NAMALWA (cell line): ENCODE results near the gene ATP2A3.
A peak's percentile ranks its signal among the peaks of the same experiment; 100 is the strongest.

Experiments used
- DNase-seq: peaks from one replicate; pipeline ENCODE4 v3.0.0-alpha.2; 2015; ENCODE audit warnings: low spot score

ATP2A3 gene

DNA sequence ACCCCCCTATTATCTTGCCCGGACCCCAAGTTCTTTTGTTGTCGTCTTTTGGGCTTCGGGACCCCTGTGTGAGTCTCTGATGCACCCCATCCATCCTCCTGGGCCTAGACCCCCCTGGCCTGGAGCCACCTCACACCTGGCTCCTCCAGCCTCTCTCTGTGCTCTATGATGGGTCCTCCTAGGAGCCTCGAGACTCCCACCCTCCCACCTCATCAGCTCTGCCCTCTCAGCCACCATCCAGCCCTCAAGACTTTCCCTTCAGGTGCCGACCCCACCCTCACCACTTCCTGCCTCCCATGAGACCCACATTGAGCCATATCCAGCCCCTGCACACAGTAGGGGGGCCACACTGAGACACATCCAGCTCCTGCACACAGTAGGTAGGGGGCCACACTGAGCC is 8.7 kb upstream of the ATP2A3 start:
- no peak for DNase-seq

DNA sequence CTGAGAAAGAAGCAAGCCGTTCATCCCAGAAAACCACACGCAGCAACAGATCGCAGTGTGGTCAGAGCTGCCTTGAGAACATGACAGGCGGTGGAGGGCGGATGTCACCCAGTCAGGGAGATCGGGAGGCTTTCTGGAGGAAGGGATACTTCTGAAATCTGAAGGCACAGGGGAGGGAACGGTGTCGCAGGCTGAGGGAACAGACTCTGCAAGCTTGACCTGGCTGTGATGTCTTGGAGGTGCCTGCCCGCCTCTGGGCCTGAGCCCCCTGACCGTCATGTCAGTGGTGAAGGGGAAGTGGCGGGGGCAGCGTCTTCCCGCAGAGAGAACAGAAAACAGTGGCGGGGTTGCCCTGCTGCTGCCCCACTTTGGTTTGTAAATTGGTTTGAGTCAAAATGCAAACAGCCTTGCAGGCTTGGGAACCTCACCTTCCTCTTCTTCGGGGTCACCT is 8.1 kb upstream of the ATP2A3 start:
- no peak for DNase-seq

DNA sequence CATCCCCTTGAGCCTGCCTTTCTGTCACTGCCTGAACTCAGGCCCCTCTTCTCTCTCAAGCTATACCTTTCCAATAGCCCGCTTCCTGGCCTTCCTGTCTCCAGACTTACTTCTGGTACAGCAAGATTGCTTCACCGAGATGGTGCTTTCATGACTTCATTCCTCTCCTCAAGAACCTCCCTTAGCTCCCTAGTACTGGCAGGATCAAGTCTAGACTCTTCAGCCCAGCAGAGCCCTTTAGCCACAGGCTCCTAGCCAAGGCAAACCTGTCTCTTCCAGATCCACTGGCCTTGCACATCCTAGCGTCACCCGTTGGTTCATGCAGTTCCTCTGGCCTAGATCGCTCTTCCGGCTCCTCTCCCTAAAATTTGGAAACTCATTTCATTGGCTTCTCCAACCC is 6.4 kb upstream of the ATP2A3 start:
- no peak for DNase-seq

DNA sequence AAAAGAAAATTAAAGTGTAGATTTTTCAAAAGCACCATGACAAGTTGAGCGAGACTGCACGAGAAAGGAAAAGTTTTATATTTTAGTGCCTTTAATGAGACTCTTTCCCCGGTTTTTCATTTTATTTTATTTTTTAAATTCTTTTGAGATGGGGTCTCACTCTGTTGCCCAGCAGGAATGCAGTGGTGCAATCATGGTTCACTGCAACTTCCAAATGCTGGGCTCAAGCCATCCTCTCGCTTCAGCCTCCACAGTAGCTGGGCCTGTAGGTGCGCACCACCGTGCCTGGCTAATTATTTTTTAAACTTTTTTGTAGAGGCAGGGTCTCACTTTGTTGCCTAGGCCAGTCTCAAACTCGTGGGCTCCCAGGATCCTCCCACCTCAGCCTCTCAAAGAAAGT is 5.7 kb upstream of the ATP2A3 start:
- DNase-seq: no peak

DNA sequence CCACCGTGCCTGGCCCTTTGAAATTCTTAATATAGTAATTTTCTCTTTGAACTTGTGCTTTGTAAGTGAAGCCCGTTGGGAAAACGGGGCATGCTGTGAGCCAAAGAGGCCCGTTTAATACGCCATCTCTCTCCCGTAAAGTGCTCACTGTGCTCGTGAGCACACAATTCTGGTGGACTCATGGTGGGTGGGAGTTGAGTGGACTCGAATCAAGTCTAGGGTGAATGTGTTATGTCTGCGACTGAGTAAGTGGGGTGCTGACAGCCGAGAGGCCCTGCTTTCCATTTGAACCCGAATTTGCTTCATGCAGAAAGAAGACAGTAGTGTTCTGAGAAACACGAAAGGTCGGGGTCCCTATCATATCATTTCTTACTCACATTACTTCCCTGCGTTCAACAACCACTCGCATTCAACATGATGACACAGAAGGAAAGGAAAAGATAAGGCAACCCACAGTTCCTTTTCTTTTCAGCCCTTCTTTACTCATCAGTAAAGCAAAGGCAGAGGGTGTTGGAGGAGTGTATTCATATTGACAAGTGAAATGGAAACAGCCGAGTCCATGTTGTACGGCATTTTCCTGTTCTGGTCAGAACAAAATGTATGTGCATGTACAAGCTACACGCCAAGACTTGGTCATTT is 4.8 kb upstream of the ATP2A3 start:
- DNase-seq: no peak

DNA sequence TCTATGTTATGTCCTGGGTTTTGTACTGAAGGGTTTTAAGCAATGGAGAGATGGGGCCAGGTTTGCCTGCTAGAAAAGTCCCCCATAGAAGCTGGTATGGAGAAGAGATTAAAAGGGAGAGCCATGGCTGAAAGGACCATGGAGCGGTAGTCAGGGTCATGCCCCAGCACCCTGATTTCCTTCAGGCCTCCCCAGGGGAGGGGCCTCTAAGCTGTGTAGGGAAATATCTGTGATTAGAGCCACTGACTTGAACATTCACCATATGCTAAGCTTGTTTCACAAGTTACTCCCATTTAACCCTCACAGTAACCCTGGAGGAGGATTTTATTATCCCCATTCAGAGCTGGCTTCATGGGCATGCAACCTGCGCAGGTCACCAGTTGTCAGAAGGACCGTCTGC is 3.8 kb upstream of the ATP2A3 start:
- DNase-seq: no peak

DNA sequence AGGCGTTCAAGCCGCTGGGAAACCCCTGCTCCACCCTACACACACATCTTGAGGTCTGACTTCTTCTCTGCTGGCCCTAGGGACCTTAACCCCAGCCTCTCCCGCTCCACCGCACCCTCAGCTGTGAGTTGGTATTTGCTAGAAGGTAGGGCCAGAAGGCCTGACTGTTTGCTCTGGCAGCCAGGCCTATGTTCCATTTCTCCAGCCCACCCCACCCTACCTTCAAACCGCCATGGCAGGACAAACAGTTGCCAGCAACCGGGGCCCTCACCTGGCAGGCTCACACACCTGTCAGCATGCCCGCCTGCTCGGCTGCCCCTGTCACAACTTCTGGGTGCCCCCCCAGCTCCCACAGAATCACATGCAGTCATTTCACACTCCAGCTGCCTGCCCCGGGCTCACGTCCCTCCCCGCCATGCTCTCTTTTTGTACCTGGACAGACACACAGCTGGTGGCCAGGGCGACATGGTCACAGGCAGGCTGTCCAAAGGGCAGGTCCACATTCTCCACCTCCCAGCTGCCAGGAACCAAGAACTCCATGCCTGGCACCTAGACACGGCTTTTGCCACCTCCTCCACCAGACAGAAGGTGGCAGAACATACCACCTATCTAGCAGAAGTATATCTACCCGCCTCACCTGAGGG is 2.6 kb upstream of the ATP2A3 start:
- peak; percentile 66 for DNase-seq

DNA sequence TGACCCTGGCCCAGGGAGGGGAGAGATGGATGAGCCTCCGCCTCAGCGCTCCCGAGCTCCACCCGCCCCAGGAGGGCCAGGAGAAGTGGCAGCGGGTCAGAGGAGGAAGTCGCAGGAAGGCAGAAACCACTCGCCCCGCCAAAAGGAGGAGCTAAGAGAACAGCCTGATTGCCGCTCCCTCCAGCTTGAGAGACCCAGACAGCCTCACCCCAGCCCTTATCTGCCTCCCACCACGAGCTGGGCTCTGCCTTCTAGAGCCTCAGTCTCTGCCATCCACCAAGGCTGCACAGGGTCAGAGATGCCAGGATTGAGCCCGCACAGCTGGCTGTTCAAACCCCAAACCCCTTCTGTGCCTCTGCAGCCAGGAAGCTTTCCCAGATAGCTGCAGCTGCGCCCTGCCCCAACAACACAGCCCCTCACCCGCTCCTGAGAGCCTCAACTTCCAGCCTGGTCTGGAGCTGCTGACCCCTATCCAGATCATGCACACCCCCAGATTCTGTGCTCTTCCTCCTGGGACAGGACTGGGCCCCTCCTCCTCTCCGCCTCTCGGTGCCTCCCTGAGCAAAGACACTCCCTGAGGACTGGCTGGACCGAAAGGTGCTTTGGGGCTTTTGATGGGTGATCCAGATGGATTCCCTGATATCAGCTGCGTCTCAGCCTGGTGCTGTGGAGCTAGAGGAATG is 1.0 kb upstream of the ATP2A3 start:
- peak; percentile 80 for DNase-seq

DNA sequence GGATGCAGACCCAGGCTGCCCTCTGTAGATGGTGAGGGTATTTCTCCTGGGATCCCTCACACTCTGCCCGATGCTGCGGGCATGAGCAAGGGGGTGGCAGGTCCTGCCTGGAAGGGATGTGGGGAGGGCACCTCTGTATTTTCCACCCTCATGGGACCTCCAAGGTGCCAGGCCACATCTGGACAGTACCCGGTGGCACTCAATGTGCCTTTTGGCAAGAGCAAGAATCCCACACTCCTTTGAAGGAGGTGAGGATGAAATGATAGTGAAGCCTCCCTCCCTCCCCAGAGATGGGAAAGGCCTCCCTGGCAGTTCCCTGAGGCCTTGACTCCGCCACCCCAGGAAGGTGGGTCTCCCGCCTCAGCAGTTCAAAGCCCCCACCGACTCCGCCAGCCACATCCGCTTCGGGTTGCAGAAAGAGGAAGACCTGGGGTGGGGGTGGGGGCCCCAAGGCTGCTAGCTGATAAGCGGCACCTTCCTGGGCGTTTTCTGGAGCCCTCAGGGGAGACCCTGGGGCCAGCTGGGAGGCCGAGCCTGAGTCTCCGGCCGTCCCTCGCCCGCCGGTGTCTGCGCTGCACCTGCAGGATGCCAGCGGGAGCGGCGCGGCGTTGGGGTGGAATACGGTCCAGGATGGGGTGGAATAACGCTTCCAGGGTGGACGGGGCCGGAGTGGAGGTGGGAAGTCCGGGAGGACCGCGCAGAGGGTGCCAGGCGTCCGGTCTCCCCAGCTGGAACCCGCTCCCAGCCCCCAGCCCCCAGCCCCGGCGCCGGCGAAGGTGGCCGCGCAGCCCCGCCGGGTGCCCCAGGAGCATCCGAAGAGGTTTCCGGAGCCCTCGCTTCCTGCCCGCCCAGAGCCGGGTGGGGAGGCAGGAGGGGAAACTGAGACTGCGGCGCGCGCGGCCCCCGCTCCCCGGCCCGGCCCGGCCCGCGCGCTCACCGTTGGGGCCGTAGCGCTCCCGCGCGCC is 718 bp downstream of the ATP2A3 start:
- DNase-seq: peak; percentile 80

DNA sequence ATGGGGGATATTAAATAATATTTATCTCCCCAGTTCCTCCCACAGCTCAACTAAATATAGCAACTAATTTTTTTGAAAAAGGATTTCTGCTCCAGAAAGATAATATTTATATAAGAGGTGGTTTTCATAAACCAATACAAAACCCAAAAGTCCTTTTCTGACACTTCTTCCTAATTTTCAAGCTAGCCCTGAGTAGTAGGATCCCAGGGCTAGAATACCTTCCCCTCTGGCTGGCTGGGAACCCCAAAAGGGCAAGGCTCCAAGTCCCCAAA is 1.3 kb downstream of the ATP2A3 start:
- DNase-seq: peak; percentile 15

DNA sequence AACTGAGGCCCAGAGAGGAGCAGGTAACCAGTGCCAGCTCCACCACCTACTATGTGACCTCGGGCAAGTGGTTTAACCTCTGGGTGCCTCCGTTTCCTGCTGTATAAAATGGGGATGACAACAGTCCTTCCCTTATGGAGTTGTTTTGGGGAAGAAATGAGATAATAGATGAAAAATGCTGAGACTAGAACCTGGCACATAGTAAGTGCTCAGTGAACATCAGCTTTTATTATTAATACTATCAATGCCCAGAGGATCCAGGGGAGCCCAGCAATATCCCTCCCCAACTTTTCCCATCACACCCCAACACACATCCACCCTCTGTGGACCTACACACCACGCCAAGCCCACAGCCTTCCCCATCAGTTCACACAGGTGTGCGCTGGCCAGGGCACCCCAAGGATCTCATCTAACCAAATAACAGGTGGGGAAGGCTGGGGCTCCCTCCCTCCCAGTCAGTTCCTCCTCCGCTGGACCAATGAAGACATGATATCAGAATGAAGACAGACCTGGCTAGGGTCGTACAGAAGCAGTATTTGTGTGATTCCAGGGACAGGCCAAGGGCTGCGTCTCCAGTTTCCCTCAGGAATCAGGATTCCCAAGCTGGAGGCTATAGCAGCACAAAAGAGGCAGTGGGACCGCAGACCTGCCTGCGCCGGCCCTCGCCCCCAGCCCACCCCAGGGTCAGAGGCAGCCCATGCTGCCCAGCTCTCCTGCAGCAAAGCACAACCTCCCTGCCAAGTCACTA is 1.8 kb downstream of the ATP2A3 start:
- DNase-seq: peak; percentile 49

DNA sequence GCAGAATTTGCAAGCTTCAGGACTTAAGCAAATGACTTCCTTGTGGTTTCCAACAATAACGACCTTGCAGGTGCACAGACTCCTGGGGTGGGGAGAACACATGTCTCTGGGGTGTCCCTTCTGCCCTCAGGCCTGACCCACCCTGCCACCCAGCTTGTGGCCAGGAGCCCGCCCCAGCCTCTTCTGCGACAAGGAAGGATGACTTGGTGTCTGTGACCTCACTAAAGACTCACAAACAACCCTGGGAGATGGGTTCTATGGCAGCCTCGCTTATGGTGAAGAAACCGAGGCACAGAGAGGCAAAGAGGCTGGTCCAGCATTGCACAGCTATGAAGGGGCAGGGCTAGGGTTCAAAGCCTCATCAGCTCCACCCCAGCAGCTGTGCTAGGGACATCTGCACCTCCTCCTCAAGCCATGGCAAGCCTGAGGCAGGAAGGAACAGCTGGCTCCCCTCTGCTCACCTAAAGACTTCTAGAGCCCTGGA is 2.6 kb downstream of the ATP2A3 start:
- peak; percentile 86 for DNase-seq

DNA sequence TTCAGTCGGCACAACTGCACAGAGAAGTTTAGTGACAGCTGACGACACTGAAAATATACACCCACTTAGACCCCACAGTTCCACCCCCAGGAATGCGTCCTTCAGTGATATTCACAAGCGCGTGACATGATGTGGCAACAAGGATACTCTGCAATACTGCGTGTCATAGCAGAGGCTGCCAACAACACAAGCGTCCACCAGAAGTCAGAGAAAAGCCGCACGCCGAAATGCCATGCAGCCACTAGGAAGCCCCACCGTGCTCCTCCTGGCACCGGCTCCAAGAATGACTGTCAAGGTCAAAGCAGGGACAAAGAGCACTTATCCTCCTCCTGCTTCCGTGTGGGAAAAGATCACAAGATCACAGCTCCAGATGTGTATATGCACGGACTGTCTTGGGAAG is 3.5 kb downstream of the ATP2A3 start:
- DNase-seq: no peak

DNA sequence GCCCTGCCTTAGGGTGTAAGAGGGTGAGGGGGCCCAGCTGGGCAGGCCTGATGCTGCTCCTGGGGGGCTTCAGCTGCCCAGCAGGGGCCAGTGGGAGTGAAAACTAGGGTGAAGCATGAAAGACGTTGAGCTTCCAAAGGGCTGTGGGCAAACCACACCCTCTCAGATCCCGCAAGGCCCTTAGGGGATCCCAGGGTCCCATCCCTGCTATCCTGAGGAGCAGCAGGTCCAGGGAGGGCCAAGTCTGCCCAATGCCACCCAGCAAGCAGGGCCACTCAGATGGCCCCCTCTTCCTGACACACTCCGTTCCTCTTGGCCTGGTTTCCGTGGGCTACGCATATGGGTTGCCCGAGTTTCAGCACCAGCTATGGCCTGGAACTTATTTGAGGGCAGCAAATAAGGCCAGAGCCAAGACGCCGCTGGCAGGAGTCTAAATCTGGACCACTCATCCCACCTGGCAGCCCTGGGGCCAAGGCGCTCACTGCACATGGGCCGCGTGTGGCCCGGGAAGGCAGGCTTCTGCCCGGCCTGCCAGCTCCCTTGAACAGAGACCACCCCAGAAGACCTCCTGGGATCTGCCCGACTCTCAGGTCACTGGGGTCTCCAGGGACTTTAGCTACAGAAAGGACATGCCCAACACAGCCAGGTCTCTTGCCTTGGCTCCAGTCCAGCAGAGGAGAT is 4.2 kb downstream of the ATP2A3 start:
- no peak for DNase-seq

DNA sequence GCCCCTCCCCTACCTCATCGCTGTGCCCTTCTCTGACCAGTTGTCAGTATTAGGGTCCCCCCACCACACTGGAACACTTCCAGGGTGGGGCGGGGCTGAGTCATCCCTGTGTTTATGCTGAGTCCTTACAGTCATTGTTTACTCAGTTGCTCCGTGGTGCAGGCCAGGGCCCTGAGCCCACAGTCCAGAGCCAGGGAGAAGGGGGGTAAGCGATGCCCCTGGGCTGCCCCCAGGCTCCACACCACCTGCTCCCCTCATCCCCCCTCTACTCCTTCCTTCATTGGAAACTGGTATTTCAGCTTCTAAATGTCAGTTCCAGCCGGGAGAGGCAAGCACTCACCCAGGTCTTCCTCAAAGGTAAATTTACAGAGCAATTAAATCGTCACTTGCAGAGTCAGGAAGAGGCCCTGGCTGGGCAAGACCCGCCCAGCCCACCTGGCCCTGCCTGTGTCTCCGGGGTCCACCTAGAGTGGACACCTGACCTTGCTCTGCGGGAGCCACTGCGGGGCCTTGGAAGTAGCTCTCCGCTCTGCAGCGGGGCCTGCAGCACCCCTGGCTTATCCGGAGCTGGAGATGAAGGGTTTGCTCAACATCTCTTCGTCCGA is 4.8 kb downstream of the ATP2A3 start:
- DNase-seq: no peak

DNA sequence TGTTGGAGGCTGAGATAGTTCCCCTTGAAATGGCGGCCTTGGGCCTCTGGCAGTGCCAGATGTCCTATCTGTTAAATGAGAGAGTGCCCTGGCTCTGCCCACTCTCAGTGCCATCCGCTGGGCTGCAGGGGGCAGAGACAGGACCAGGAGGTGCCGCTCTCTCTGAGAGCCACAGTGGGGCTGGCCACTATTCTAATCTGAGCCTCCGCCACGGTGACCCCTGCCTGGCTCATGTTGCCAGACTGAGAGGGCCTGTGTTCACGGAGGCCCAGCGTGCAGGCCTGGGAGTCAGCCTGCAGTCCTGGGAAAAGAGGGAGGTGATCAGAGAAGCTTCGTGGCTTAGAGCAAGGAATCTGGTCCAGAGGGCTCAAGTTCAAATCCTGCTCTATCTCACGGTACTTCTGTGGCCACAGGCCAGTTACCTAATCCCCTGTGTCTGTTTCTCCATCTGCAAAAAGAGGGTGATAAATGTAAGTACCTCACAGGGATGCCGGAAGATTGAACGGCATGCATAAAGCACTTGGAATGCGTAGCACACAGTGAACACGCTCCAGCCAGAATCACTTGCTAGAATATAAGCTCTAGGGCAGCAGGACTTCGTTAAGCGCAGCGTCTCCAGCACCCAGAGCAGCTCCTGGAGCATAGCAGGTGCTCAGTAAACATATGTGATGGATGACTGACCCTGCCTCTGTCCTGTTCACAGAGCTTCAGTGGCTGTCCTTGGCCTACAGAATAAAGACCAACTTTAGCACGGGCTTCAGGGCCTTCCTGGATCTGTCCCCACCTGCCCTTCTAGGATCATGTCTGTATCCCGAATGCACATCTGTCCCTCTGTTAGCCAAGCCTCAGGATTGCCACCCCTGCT is 6.3 kb downstream of the ATP2A3 start:
- no peak for DNase-seq

DNA sequence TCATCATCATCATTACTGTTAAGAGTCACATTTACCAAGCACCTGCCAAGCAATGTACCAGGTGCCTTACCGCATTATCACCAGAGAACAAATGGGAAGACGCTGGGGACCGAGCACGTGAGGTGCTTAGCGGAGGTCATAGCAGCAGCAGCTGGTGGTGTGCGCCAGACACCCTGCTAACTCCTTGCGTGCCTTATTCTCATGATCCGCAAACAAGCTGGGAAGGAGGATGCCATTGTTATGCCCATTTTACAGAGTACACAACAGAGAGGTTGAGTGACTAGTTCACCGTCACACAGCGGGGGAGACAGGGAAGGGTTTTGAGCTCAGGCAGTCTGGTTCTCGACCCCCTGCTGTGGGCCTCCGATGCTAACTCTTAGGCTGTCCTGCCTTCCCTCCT is 7.3 kb downstream of the ATP2A3 start:
- no peak for DNase-seq

DNA sequence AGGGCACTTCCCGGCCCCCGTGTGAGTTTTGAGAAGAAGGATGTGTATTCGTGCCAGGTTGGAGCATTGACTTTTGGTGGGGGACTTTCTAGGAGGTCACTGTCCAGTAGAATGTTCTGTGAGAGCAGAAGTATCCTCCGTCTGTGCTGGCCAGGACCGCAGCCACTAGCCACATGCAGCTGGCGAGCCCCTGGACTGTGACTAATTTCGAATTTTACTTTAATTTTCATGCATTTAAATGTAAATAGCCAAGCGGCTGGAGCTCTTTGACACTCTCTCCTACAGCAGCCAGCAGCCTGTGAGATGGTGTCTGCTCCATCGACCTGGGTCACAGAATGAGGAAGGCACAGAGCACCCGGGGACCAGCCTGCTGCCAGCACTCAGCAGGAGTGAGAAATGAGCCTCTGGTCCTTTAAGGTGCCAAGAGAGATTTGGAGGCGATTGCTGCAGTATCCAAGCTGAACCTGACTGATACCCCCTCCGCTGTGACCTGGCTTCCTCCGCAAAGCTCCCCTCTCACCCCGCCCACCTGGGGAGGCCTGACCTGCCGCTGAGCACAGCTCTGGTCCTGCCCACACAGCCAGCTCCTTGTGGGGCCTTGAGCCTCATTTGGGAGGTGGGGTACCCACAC is 7.8 kb downstream of the ATP2A3 start:
- DNase-seq: no peak

DNA sequence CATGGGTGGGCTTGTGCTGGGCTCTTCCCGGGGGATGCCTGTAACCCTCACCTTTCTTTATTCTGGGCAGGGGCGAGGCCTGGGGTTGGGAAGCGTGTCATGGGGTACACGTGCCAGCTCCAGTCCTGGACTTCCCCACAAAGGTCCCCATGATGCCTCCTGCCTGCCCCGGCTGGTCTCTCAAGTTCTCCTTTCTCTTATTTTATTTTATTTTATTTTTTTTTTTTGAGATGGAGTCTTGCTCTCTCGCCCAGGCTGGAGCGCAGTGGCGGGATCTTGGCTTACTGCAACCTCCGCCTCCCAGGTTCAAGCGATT is 8.6 kb downstream of the ATP2A3 start:
- no peak for DNase-seq
